ENCODE results near the gene CAP1. TPM values are rescaled to one million over a fixed set of nuclear protein-coding genes. Genes with fewer than 3 reads are reported as not detected.

CAP1 gene
- total RNA-seq, 4 donors from 2014 or later, result 412 to 468 (median 442) TPM

DNA sequence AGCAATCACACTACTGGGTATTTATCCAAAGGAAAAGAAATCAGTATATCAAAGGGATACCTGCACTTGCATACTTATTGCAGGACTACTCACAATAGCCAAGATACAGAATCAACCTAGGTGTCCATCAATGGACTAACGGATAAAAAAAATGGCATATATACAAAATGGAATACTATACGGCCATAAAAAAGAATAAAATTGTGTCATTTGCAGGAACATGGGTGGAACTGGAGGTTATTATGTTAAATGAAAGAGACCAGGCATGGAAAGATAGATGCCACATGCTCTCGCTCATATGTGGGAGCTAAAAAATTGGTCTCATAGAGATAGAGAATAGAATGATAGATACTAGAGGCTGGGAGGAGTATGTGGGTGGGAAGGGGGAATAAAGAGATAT lies 29.3 kb upstream of the CAP1 start:
- TF ChIP-seq EP300 (IDR thresholded peaks at IDR 0.05) (no peak), POLR2AphosphoS5 (IDR thresholded peaks at IDR 0.05) (no peak), POLR2A (IDR thresholded peaks at IDR 0.05; ENCODE audit: low read depth) (no peak)
- TF ChIP-seq, protein P1, sequence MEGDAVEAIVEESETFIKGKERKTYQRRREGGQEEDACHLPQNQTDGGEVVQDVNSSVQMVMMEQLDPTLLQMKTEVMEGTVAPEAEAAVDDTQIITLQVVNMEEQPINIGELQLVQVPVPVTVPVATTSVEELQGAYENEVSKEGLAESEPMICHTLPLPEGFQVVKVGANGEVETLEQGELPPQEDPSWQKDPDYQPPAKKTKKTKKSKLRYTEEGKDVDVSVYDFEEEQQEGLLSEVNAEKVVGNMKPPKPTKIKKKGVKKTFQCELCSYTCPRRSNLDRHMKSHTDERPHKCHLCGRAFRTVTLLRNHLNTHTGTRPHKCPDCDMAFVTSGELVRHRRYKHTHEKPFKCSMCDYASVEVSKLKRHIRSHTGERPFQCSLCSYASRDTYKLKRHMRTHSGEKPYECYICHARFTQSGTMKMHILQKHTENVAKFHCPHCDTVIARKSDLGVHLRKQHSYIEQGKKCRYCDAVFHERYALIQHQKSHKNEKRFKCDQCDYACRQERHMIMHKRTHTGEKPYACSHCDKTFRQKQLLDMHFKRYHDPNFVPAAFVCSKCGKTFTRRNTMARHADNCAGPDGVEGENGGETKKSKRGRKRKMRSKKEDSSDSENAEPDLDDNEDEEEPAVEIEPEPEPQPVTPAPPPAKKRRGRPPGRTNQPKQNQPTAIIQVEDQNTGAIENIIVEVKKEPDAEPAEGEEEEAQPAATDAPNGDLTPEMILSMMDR (IDR thresholded peaks at IDR 0.05), result no peak
- Histone ChIP-seq H3K27me3 (no peaks in the 10 kb centered on the region), H3K4me3 (no peak overlapping the region), H3K27ac (replicated peaks in 1 of 4) (no peak overlapping the region), H3K4me1 (no peaks in the 10 kb centered on the region), H3K9me3 (no peaks in the 10 kb centered on the region), H3K36me3 (no peaks in the 10 kb centered on the region)
- DNase-seq (ENCODE audit: extremely low spot score), result no peak
- 87% methylated on average over 3 of the region's 3 CpGs for WGBS
- intact Hi-C loops (cut with DNase I), result no loop called here

DNA sequence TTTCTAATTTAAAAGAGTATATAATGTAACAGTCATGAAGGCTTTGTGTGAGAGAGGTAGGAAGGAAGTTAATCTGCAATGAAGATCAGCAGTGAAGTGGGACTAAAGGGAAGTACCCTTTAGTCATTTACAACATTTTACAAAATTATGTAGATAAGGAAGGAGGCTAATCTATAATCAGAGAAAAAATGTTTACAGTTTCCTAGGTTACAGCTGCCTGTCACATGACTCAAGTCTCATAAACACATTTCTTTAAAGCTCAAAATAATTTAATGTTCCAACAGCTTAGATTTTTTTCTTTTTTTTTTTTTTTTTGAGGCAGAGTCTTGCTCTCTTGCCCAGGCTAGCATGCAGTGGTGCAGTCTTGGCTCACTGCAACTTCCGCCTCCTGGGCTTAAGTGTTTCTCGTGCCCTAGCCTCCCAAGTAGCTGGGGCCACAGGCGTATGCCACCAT lies 26.2 kb upstream of the CAP1 start:
- intact Hi-C loops (cut with DNase I), result no loop called here
- TF ChIP-seq, protein P1 (IDR thresholded peaks at IDR 0.05), result no peak
- TF ChIP-seq POLR2AphosphoS5 (IDR thresholded peaks at IDR 0.05), result no peak
- no peak for TF ChIP-seq EP300 (IDR thresholded peaks at IDR 0.05)
- no peak for TF ChIP-seq POLR2A (IDR thresholded peaks at IDR 0.05; ENCODE audit: low read depth)
- H3K27me3 ChIP-seq, result no peaks in the 10 kb centered on the region
- no peaks in the 10 kb centered on the region for H3K36me3 ChIP-seq
- H3K4me3 ChIP-seq, result no peak overlapping the region
- no peaks in the 10 kb centered on the region for H3K9me3 ChIP-seq
- H3K4me1 ChIP-seq, result no peaks in the 10 kb centered on the region
- no peak for DNase-seq (ENCODE audit: extremely low spot score)
- no peak overlapping the region for H3K27ac ChIP-seq (replicated peaks in 1 of 4)
- 68% methylated on average over 3 of the region's 3 CpGs for WGBS

DNA sequence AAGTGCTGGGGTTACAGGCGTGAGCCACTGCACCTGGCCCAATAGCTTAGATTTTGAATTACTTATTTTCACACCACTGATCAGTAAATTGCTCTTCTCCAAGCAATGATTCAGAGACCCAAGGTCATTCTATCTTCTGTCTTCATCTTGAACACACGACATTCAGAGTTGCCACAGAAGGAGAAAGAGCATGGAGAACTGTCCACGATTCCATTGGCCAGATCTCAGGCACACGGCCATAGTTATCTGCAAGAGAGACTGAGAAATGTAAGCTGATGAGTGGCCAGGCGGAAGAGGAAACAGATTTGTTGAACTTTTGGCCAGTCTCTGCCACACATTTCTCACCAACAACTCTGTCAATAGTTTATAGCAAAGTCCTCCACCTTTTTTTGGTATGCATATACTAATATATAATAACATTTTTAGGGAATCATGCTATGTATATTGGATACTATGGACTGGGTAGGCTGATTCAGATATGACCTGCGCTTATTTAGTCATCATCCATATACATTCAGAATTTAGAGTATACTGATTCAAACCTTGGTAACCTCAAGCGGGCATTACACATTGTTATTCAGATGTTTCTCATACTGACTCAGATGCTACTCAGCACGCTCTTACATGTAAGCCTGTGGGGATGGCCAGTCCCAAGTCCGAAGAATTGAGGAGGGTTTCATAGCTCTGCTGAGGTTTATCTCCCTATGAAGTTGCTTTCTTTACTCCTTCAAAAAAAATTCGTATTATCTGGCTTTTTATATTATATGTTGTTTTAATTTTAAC lies 25.5 kb upstream of the CAP1 start:
- DNase-seq (ENCODE audit: extremely low spot score), result no peak
- intact Hi-C loops (cut with DNase I), result no loop called here
- Histone ChIP-seq H3K4me1 (no peaks in the 10 kb centered on the region), H3K27me3 (no peaks in the 10 kb centered on the region), H3K9me3 (no peaks in the 10 kb centered on the region), H3K36me3 (no peaks in the 10 kb centered on the region), H3K27ac (replicated peaks in 1 of 4) (no peak overlapping the region), H3K4me3 (no peak overlapping the region)
- 73% methylated on average over 10 of the region's 10 CpGs for WGBS
- TF ChIP-seq POLR2AphosphoS5 (IDR thresholded peaks at IDR 0.05) (no peak), POLR2A (IDR thresholded peaks at IDR 0.05; ENCODE audit: low read depth) (no peak), EP300 (IDR thresholded peaks at IDR 0.05) (no peak)
- TF ChIP-seq, protein P1 (IDR thresholded peaks at IDR 0.05), result no peak

DNA sequence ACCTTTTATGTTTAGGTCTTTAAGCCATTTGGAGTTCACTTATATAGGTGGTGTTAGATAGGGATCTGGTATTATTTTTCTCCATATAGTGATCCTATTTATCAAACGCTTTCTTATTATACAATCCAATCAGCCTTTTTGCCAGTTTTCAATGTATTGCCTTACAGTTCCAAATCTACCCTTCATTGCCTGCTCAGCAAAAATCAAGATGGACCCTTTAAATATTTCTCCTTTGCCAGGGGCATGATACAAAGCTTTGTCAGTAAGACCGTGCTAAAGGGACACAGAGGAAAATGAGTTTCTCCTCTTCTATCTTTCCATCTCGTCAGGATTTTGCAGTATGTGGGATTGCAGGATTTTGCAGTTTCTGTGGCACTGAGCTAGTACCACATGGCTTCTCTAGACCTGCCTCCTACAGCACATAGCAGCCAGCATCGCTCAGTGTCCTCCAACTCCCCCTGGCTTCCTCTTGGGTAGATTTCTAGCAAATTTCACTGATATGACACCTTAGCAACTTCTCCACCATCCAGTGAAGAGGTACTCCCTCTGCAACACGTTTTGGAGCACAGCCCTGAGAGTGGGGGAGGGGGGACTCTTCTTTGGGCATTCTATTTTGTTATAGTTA lies 22.5 kb upstream of the CAP1 start:
- no peaks in the 10 kb centered on the region for H3K9me3 ChIP-seq
- WGBS, result 71% methylated on average over 4 of the region's 5 CpGs
- no peaks in the 10 kb centered on the region for H3K27me3 ChIP-seq
- no peak overlapping the region for H3K4me3 ChIP-seq
- DNase-seq (ENCODE audit: extremely low spot score), result no peak
- TF ChIP-seq POLR2AphosphoS5 (IDR thresholded peaks at IDR 0.05) (no peak), EP300 (IDR thresholded peaks at IDR 0.05) (no peak), POLR2A (IDR thresholded peaks at IDR 0.05; ENCODE audit: low read depth) (no peak)
- TF ChIP-seq, protein P1 (IDR thresholded peaks at IDR 0.05), result no peak
- no peaks in the 10 kb centered on the region for H3K36me3 ChIP-seq
- H3K4me1 ChIP-seq, result no peaks in the 10 kb centered on the region
- intact Hi-C loops (cut with DNase I), result no loop called here
- no peak overlapping the region for H3K27ac ChIP-seq (replicated peaks in 1 of 4)

Data from esophagus muscularis mucosa (tissue), 4 donors.